GM12892 (cell line): Measurements from ENCODE around the gene HMCN2.

Experiments used
- DNase-seq: peaks from one replicate; pipeline ENCODE4 v3.0.0; 2011; ENCODE audit not compliant: insufficient read length
- FAIRE-seq: peaks from 2 replicates; lab custom pipeline; 2011; peaks lifted over from hg19 to GRCh38; lab: Jason Lieb, UNC
- POLR2A ChIP-seq: IDR thresholded peaks from 2 replicates; pipeline ENCODE4 v1.6.1; 2011; ENCODE audit warnings: low read depth, low read length, control low read depth
- POLR2AphosphoS5 ChIP-seq: IDR thresholded peaks from 2 replicates; pipeline ENCODE4 v1.6.1; 2011; ENCODE audit warnings: low read depth, low read length, control low read depth
- TAF1 ChIP-seq: IDR thresholded peaks from 2 replicates; pipeline ENCODE4 v1.6.1; 2011; ENCODE audit warnings: low read depth, mild to moderate bottlenecking, control low read depth, low read length, borderline replicate concordance

HMCN2 gene

DNA sequence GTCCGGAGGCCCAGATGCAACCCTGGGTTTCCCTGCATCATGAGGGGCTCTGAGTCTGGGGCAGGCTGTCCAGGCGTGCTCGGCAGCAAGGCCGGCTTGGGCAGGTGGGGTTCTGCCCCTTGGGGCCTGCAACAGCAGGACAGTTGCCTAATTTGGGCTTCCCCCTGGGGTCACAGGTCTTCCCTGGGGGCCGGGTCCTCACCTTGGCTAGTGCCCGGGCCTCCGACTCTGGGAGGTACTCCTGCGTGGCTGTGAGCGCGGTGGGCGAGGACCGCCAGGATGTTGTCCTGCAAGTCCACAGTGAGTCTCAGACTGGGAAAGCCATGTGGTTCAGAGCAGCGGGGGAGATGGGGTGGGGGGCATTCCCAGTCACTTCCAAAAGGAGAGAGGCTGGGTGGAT lies 97.1 kb downstream of the HMCN2 start:
- DNase-seq (no peak), FAIRE-seq (no peak)
- TF ChIP-seq POLR2AphosphoS5 (no peak), POLR2A (no peak), TAF1 (no peak)

DNA sequence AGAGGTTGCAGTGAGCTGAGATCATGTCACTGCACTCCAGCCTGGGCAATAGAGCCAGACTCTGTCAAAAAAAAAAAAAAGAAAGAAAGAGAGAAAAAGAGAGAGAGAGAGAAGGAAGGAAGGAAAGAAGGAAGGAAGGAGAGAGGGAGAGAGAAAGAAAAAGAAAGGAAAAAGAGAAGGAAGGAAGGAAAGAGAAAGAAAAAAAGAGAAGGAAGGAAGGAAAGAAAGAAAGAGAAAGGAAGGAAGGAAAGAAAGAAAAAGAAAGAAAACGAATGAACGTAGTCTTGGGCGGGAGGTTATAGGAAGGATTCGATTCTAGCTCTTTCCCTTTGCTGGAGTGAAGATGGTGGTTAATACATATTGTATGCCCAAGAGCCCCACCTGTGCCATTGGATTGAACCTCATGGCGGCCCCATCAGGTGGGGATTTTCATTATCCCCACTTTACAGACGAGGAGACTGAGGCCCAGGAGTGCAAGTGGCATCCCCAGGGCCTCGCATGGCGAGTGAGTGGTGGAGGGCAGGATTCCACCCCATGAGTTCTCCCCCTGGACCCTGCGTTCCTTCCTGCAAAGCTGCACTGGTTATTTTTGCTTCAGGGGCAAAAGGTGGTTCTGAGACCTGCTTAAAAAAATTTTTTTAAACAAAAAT lies 98.3 kb downstream of the HMCN2 start:
- DNase-seq (no peak), FAIRE-seq (no peak)
- TF ChIP-seq POLR2A: no peak

- TF ChIP-seq POLR2A: no peak
- no peak for TF ChIP-seq TAF1
- no peak for TF ChIP-seq POLR2AphosphoS5
- DNase-seq (no peak), FAIRE-seq (no peak)
Measured at GRCh38 chr9:130364619-130365322, 99.2 kb downstream of the HMCN2 start.

DNA sequence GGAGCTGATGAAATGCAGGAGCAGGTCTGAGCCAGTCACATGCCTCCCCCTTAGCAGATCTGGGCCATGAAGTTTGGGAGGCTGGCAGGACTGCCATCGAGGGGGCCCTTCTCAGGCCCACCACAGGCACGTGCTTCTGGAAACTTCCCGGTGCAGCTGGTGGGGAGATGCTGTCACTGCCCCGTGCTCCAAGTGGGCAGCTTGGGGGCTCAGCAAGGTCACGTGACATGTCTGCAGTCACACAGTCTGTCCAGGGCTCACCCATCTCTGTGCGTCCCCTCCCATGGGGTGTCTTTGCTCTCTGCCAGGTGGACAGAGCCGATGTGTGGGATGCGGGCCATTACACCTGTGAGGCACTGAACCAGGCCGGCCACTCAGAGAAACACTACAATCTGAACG lies 99.8 kb downstream of the HMCN2 start:
- TF ChIP-seq POLR2AphosphoS5: no peak
- no peak for TF ChIP-seq TAF1
- FAIRE-seq: no peak
- no peak for DNase-seq

- FAIRE-seq: no peak
- no peak for DNase-seq
- TF ChIP-seq POLR2A (no peak), POLR2AphosphoS5 (no peak), TAF1 (no peak)
Measured at GRCh38 chr9:130366072-130366471, 100.5 kb downstream of the HMCN2 start.

DNA sequence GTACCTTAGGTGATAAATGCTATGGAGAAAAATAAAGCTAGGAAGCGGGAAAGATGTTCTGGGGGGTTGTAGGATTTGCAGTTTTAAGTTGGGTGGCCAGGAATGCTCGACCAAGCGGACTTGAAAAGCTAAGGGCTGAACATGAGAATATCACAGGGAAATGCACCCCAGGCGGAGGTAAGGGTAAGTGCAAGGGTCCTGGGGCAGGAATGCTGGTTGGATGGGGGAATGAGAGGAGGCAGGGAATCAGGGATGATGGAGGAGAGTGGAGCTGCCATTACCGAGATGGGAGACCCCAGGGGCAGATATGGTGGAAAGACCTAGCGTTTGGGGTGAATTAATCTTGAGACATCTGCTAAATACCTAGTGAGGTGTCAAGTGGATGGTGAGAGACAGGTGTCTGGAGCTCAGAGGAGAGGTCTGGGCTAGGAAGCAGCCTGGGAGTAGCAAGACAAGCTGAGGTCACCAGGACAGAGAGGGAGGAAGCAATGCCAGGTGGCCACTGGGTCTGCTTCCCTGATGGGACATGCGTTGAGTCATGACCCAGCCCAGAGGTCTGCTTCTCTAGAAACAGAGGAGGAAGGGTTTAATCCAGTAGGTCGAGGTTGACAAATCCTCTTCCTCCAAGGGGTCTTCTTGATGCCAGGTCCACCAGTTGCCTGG lies 101.5 kb downstream of the HMCN2 start:
- TF ChIP-seq POLR2A (no peak), TAF1 (no peak), POLR2AphosphoS5 (no peak)
- no peak for FAIRE-seq

GRCh38 chr9:130368631-130369103 lies 103.1 kb downstream of the HMCN2 start:
- peak; percentile 36 for FAIRE-seq
- TF ChIP-seq POLR2A: no peak
- TF ChIP-seq POLR2AphosphoS5: no peak
- TF ChIP-seq TAF1: no peak
- no peak for DNase-seq

More for the DNA sequence above, 101.5 kb downstream of the HMCN2 start:
- no peak for DNase-seq

DNA sequence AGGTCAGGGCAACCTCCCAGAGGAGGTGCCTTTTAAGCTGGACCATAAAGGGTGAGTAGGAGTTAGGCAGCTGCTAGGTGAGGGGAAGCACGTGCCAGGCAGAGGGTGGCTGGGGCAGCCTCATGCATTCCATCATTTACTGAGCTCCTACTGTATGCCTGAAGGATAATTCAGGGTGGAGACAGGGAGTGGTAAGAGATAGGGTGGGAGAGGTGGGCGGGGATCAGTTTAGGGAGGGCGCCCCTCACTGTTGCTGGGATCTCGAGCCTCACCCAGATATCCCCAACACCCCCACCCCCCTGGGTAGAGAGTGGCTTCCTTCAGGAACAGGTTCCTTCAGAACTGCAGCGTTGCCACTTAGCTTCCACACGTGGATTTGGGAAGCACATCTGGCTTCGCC lies 104.7 kb downstream of the HMCN2 start:
- no peak for DNase-seq
- TF ChIP-seq POLR2A (no peak), POLR2AphosphoS5 (no peak), TAF1 (no peak)
- FAIRE-seq: no peak

DNA sequence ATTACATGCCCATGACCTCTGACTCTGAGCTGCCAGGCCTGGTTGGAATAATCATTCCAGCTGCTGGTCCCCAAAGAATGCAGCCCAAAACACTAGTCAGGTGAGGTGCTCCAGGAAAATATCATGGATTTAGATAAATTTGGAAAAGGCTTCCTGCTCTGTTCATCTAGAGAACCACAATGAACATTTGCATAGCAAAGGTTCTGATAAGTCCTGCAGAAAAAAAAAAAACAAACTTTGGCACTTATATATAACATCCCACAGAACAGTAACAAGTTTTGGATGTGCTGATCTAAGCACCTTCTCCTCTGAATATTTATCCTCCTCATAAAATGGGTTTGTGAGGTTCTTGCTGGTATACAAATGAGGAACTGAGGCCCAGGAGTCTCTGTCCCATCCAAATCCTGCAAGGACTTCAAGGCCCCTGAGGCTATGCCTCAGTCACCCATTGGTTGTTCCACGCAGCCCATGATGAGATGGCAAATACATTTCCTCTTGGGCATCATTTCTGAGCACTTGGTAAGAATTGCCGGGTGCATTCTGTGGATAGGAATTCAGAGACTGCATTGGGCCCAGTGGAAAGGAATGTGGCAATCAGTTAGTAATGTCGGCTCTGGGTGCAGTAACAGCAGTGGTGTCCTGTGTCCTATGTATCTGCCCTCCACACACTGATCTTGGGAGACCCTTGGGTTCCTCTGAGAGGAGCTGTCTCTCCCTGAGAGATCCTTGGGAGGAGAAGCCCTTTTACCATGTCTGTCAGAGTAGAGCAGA lies 105.8 kb downstream of the HMCN2 start:
- FAIRE-seq: no peak
- no peak for DNase-seq
- TF ChIP-seq POLR2AphosphoS5 (no peak), POLR2A (no peak), TAF1 (no peak)

DNA sequence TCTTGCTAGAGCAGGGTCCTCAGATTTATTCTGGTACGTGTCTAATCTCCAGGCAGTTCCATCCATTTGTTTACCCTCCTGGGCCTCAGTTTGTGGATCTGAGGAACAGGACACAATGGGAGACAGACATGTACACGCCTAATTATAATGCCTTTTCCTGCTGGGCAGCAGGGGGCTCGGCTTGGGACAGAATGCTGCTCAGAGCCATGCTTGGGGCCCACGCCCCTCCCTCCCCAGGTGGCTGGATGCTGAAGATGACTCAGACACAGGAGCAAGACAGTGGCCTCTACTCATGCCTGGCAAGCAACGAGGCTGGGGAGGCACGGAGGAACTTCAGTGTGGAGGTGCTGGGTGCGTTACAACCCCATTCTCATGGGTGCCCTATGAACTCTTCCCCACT lies 106.5 kb downstream of the HMCN2 start:
- no peak for DNase-seq
- FAIRE-seq: no peak

GRCh38 chr9:130373679-130374325 lies 108.2 kb downstream of the HMCN2 start:
- FAIRE-seq: no peak
- TF ChIP-seq POLR2A: no peak
- no peak for TF ChIP-seq POLR2AphosphoS5

More for the DNA sequence above, 106.5 kb downstream of the HMCN2 start:
- TF ChIP-seq POLR2A (no peak), POLR2AphosphoS5 (no peak), TAF1 (no peak)

More at GRCh38 chr9:130373679-130374325, 108.2 kb downstream of the HMCN2 start:
- no peak for DNase-seq
